PC-9 (cell line): Measurements from ENCODE around the gene FRMD6. TPM values are rescaled to one million over a fixed set of nuclear protein-coding genes. Genes with fewer than 3 reads are reported as not detected.

ENCODE experiments used
- BruUV-seq: library from RNA; stranded (reverse); fragments of 400-500 nt; replicated peaks from 2 replicates; lab custom pipeline; 2021; lab: Mats Ljungman, UMichigan
- CTCF ChIA-PET: fragments of 300-600 bp; sonication (Branson Sonifier 250); formaldehyde crosslinking; loops from one replicate; lab custom pipeline; 2022; ENCODE audit warnings: antibody characterized with exemption; lab: Charles Lee
- POLR2A ChIA-PET: fragments of 300-600 bp; sonication (Branson Sonifier 250); formaldehyde crosslinking; loops from one replicate; lab custom pipeline; 2022; ENCODE audit warnings: antibody characterized with exemption; ENCODE audit not compliant: unreplicated experiment; lab: Charles Lee
- DNase-seq, 2 experiments: peaks; one replicate each; pipeline versions ENCODE4 v3.0.0 to v3.0.0-alpha.2; 2015 to 2022; ENCODE audit warnings: mixed read lengths in 1 of 2
- H2AFZ ChIP-seq: fragments of 200-600 bp; sonication (generic); 2 replicates; pipeline ENCODE4 v1.8.1; 2017; ENCODE audit warnings: antibody characterized with exemption
- H3F3A ChIP-seq: fragments of 200-600 bp; sonication (generic); 2 replicates; pipeline ENCODE4 v1.8.1; 2017; ENCODE audit warnings: antibody characterized with exemption, mild to moderate bottlenecking, low read depth; ENCODE audit not compliant: insufficient read depth
- H3K27ac ChIP-seq: fragments of 200-600 bp; sonication (generic); 2 replicates; pipeline ENCODE4 v1.6.1; 2016; ENCODE audit warnings: mixed run types
- H3K27me3 ChIP-seq: fragments of 200-600 bp; sonication (generic); 2 replicates; pipeline ENCODE4 v1.6.1; 2016; ENCODE audit warnings: low read depth, mixed run types; ENCODE audit not compliant: insufficient read depth
- H3K36me3 ChIP-seq: fragments of 200-600 bp; sonication (generic); 2 replicates; pipeline ENCODE4 v1.6.1; 2016; ENCODE audit warnings: low read depth, mixed run types
- H3K4me1 ChIP-seq: fragments of 200-600 bp; sonication (generic); replicated peaks from 2 replicates; pipeline ENCODE4 v1.6.1; 2016; ENCODE audit warnings: mixed run types; ENCODE audit not compliant: insufficient read depth
- H3K4me2 ChIP-seq: fragments of 200-600 bp; sonication (generic); 2 replicates; pipeline ENCODE4 v1.6.1; 2017; ENCODE audit warnings: mixed run types
- H3K4me3 ChIP-seq: fragments of 200-600 bp; sonication (generic); 2 replicates; pipeline ENCODE4 v1.6.1; 2016; ENCODE audit warnings: mixed run types
- H3K79me2 ChIP-seq: fragments of 200-600 bp; sonication (generic); 2 replicates; pipeline ENCODE4 v1.6.1; 2017; ENCODE audit warnings: low read depth, mixed run types
- H3K9me2 ChIP-seq: fragments of 200-600 bp; sonication (generic); 2 replicates; pipeline ENCODE4 v1.8.1; 2017; ENCODE audit warnings: mild to moderate bottlenecking; ENCODE audit not compliant: insufficient read depth
- H3K9me3 ChIP-seq: fragments of 200-600 bp; sonication (generic); 2 replicates; pipeline ENCODE4 v1.8.1; 2016; ENCODE audit warnings: low read depth; ENCODE audit not compliant: insufficient read depth
- H4K20me1 ChIP-seq: fragments of 200-600 bp; sonication (generic); 2 replicates; pipeline ENCODE4 v1.8.1; 2017; ENCODE audit not compliant: insufficient read depth
- CTCF ChIP-seq: fragments of 200-600 bp; sonication (generic); conservative IDR thresholded peaks from 2 replicates; pipeline ENCODE4 v1.6.1; 2017; ENCODE audit warnings: mixed run types, antibody characterized with exemption, mild to moderate bottlenecking, moderate library complexity
- EZH2 ChIP-seq: fragments of 200-600 bp; sonication (generic); IDR thresholded peaks from 2 replicates; pipeline ENCODE4 v1.8.0; 2017; ENCODE audit warnings: antibody characterized with exemption, low read depth
- intact Hi-C: fragments of 100-400 bp; cut with micrococcal nuclease; formaldehyde crosslinking; loops from one replicate; pipeline ENCODE4 v1.10.0; 2022; ENCODE audit not compliant: unreplicated experiment
- total RNA-seq: library from RNA; stranded (reverse); gene quantifications from 2 replicates; pipeline ENCODE4 v1.2.3, GENCODE V29; 2021

The FRMD6 gene
- total RNA-seq, 1 experiment from 2014 or later, result 42.9 TPM

DNA sequence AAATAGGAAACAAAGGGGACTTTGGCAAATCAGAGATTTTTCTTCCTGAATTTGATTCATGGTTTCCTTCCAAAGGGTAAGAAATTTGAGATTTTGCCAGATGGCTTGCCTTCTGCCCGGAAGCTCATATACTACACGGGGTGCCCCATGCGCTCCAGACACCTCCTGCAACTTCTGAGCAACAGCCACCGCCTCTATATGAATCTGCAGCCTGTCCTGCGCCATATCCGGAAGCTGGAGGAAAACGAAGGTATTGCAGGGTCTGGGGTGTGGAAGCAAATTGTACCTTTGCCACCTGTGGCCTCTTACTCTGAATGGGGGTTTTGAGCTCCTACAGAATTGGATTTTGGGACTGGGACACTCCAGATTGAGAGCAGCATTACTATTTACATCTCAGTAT is 63.5 kb downstream of the FRMD6 start:
- Histone ChIP-seq H3F3A (peaks cover 5% of the 10 kb centered on the region; the same call in 1 of the 2 replicates), H3K27ac (no peak overlapping the region), H3K27me3 (no peaks in the 10 kb centered on the region), H4K20me1 (no peaks in the 10 kb centered on the region), H3K9me3 (no peaks in the 10 kb centered on the region), H3K79me2 (no peaks in the 10 kb centered on the region), H3K36me3 (peaks cover 39% of the 10 kb centered on the region), H2AFZ (no peak overlapping the region), H3K4me2 (no peak overlapping the region), H3K9me2 (no peaks in the 10 kb centered on the region), H3K4me1 (no peaks in the 10 kb centered on the region), H3K4me3 (no peak overlapping the region)
- no peak for TF ChIP-seq CTCF
- TF ChIP-seq EZH2, result no peak
- intact Hi-C loops, result loop anchor here (5.0 kb wide), 1 partner anchor 433 kb away; no protein-coding TSS in a partner anchor
- CTCF ChIA-PET, result interaction anchor here (0.8 to 1.0 kb wide), 2 partner anchors 61 to 274 kb away, joined by 3 to 4 read pairs; no protein-coding TSS in a partner anchor
- POLR2A ChIA-PET, result no interaction called here
- no TSS peak for BruUV-seq
- DNase-seq, result no peak

DNA sequence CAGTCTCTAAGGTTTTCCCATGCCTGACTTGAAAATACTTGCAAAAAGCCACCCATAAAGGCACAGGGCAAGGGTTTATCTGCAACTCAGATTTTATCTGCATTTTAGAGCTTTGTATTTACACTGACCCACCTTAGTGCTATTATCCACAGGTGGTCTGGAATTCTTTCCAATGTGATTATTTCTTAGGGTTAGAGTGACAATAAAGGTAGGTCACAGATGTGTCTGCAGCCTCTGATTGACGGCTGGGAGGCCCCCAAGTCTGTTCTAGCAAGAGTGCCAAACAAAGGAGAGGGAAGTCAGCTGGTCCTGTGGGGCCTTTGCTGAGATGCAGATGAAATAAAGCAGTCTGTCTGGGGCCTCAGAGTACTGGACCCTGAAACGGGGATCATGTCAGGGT is 64.0 kb downstream of the FRMD6 start:
- H3K9me3 ChIP-seq, result no peaks in the 10 kb centered on the region
- H3K27me3 ChIP-seq, result no peaks in the 10 kb centered on the region
- H3K27ac ChIP-seq, result no peak overlapping the region
- TF ChIP-seq CTCF, result no peak
- TF ChIP-seq EZH2, result no peak
- H3K9me2 ChIP-seq, result no peaks in the 10 kb centered on the region
- H3K4me3 ChIP-seq, result no peak overlapping the region
- H3F3A ChIP-seq, result peaks cover 5% of the 10 kb centered on the region; the same call in 1 of the 2 replicates
- no peak for DNase-seq
- no peak overlapping the region for H2AFZ ChIP-seq
- BruUV-seq, result no TSS peak
- H3K79me2 ChIP-seq, result no peaks in the 10 kb centered on the region
- intact Hi-C loops, result loop anchor here (5.0 kb wide), 1 partner anchor 433 kb away; no protein-coding TSS in a partner anchor
- no peaks in the 10 kb centered on the region for H4K20me1 ChIP-seq
- ChIA-PET CTCF (interaction anchor here (0.8 to 1.0 kb wide), 2 partner anchors 60 to 274 kb away, joined by 3 to 4 read pairs; no protein-coding TSS in a partner anchor), POLR2A (no interaction called here)
- H3K4me2 ChIP-seq, result no peak overlapping the region
- H3K36me3 ChIP-seq, result peaks cover 39% of the 10 kb centered on the region
- H3K4me1 ChIP-seq, result no peaks in the 10 kb centered on the region

DNA sequence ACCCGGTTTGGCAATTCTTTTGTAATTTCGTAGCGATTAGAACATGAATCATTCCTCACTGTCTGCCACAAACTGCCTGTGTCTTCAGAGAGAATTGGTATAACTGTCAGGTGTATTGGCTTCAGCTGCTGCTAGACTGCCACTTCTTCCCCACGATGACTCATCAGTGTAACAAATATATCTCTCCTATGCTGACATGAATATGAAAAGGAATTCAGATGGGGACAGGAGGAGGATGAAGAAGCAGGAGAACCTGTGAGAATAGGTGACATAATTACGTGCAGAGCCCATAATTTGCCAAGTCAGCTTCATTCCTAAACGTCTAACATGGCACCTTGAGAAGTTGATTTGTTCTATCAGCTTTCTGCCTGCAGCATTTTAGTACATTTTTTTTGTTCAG is 64.9 kb downstream of the FRMD6 start:
- intact Hi-C loops, result loop anchor here (5.0 kb wide), 1 partner anchor 434 kb away; no protein-coding TSS in a partner anchor
- no peak overlapping the region for H3K4me3 ChIP-seq
- no peaks in the 10 kb centered on the region for H3K4me1 ChIP-seq
- TF ChIP-seq CTCF (no peak), EZH2 (no peak)
- no peaks in the 10 kb centered on the region for H3K27me3 ChIP-seq
- no peaks in the 10 kb centered on the region for H3K9me3 ChIP-seq
- H3K27ac ChIP-seq, result no peak overlapping the region
- H2AFZ ChIP-seq, result no peak overlapping the region
- no TSS peak for BruUV-seq
- ChIA-PET CTCF (no interaction called here), POLR2A (no interaction called here)
- peaks cover 5% of the 10 kb centered on the region; the same call in 1 of the 2 replicates for H3F3A ChIP-seq
- no peaks in the 10 kb centered on the region for H3K9me2 ChIP-seq
- no peaks in the 10 kb centered on the region for H3K79me2 ChIP-seq
- H3K4me2 ChIP-seq, result no peak overlapping the region
- no peaks in the 10 kb centered on the region for H4K20me1 ChIP-seq
- H3K36me3 ChIP-seq, result peaks cover 38% of the 10 kb centered on the region
- DNase-seq, result no peak
